Keratinocyte (primary cell): Measurements from ENCODE around the gene NKD1.

Experiments used
- EZH2 ChIP-seq: IDR thresholded peaks from one replicate; pipeline ENCODE4 v1.6.1; 2012; ENCODE audit warnings: inconsistent platforms, mild to moderate bottlenecking, low read length, moderate library complexity
- TF ChIP-seq, protein P1 (sequence below), 3 experiments: IDR thresholded peaks in 1 of 3; conservative IDR thresholded peaks in 1 of 3; optimal IDR thresholded peaks in 1 of 3; 2 replicates in 2 of 3; 3 replicates in 1 of 3; pipeline versions ENCODE3 to v1.5.1; 2011; ENCODE audit warnings: low read length in 3 of 3, mild to moderate bottlenecking in 3 of 3, moderate library complexity in 2 of 3, control low read depth in 1 of 3, inconsistent platforms in 1 of 3; ENCODE audit not compliant: insufficient read depth in 2 of 3; ENCODE audit errors: extremely low read depth in 1 of 3

DNA sequence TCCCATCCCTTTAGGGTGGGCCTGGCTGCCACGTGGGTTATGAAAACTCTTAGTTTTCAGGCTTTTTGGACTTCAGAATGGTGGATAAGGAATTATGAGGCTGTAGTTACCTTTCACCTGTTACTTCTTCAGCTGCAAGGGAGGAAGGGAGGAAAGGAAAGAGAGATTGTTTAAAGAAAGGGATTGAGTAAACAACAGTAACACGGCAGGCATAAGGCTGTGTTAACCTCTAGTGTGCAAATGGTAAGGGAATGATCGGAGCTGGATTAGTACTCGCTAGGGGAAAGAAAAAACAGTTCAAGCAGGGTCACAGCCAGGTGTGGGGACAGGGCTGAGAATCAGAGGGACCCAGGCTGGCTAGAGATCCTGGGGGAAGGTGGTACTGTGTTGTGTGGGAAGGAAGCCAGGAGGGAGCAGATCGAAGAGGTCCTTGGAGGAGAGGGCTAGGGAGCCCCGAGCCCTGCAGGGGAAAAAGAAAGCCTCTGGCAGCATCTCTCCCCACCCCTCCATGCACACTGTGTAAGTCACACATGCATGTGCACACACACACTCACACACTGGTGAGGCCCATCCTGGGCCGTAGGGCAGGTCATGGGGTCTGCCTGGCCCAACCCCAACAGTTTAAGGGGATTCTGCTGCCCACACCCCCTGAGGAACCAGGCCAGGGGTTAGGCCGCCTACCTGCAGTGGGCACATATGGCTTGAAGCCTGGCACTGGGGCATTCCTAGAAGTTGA, 83.2 kb downstream of the NKD1 start:
- TF ChIP-seq, protein P1, sequence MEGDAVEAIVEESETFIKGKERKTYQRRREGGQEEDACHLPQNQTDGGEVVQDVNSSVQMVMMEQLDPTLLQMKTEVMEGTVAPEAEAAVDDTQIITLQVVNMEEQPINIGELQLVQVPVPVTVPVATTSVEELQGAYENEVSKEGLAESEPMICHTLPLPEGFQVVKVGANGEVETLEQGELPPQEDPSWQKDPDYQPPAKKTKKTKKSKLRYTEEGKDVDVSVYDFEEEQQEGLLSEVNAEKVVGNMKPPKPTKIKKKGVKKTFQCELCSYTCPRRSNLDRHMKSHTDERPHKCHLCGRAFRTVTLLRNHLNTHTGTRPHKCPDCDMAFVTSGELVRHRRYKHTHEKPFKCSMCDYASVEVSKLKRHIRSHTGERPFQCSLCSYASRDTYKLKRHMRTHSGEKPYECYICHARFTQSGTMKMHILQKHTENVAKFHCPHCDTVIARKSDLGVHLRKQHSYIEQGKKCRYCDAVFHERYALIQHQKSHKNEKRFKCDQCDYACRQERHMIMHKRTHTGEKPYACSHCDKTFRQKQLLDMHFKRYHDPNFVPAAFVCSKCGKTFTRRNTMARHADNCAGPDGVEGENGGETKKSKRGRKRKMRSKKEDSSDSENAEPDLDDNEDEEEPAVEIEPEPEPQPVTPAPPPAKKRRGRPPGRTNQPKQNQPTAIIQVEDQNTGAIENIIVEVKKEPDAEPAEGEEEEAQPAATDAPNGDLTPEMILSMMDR (optimal IDR thresholded peaks at IDR 0.05 in 1 of 3, IDR thresholded peaks at IDR 0.05 in 1 of 3, conservative IDR thresholded peaks at IDR 0.05 in 1 of 3; ENCODE audit: extremely low read depth in 1 of 3, insufficient read depth in 2 of 3, low read length in 3 of 3) = no peak
- TF ChIP-seq EZH2 = no peak
